Head of caudate nucleus (tissue), 42 donors: ENCODE measurements around the gene MAZ.

Experiments used
- DNase-seq, 42 donors: peaks; one replicate each; pipeline versions ENCODE4 v3.0.0 to v3.0.0-alpha.2; 2020 to 2021; ENCODE audit warnings: mixed read lengths in 7 of 42
- intact Hi-C: fragments of 100-400 bp; cut with DNase I; formaldehyde crosslinking; loops from one replicate; pipeline ENCODE4 v1.15.0; 2022

MAZ gene

GRCh38 chr16:29837841-29838240 lies 31.5 kb downstream of the MAZ start:
- intact Hi-C loops = no loop called here
- no peak for DNase-seq

GRCh38 chr16:29839822-29840221 lies 33.5 kb downstream of the MAZ start:
- DNase-seq = no peak
- intact Hi-C loops = no loop called here

- intact Hi-C loops = no loop called here
- DNase-seq = no peak
Observed at GRCh38 chr16:29840240-29840639, 33.9 kb downstream of the MAZ start.

GRCh38 chr16:29841631-29842030 lies 35.3 kb downstream of the MAZ start:
- intact Hi-C loops = no loop called here
- no peak for DNase-seq

GRCh38 chr16:29842732-29843346 lies 36.5 kb downstream of the MAZ start:
- intact Hi-C loops = no loop called here

GRCh38 chr16:29843931-29844330 lies 37.6 kb downstream of the MAZ start:
- intact Hi-C loops = no loop called here
- no peak for DNase-seq

More at GRCh38 chr16:29842732-29843346, 36.5 kb downstream of the MAZ start:
- DNase-seq = no peak

- intact Hi-C loops = no loop called here
- no peak for DNase-seq
Observed at GRCh38 chr16:29844575-29845331, 38.4 kb downstream of the MAZ start.

- no peak for DNase-seq
- intact Hi-C loops = no loop called here
Observed at GRCh38 chr16:29845656-29846055, 39.3 kb downstream of the MAZ start.

GRCh38 chr16:29848420-29849297 lies 42.3 kb downstream of the MAZ start:
- intact Hi-C loops = no loop called here
- DNase-seq = peak; percentile 28 to 93 (median 80)

- DNase-seq = peak in 21 of 42 donors; percentile 9 to 78 (median 36)
- intact Hi-C loops = no loop called here
Observed at GRCh38 chr16:29849505-29849904, 43.2 kb downstream of the MAZ start.

- no peak for DNase-seq
- intact Hi-C loops = no loop called here
Observed at GRCh38 chr16:29850998-29851397, 44.7 kb downstream of the MAZ start.

GRCh38 chr16:29852654-29853053 lies 46.3 kb downstream of the MAZ start:
- DNase-seq = peak in 1 of 42 donors; percentile 18
- intact Hi-C loops = no loop called here

GRCh38 chr16:29854520-29855100 lies 48.3 kb downstream of the MAZ start:
- intact Hi-C loops = no loop called here

GRCh38 chr16:29857133-29857760 lies 50.9 kb downstream of the MAZ start:
- intact Hi-C loops = no loop called here
- DNase-seq = no peak

More at GRCh38 chr16:29854520-29855100, 48.3 kb downstream of the MAZ start:
- DNase-seq = no peak

- intact Hi-C loops = no loop called here
- DNase-seq = peak in 2 of 42 donors; percentile 10 to 28
Observed at GRCh38 chr16:29858149-29858849, 52.0 kb downstream of the MAZ start.

GRCh38 chr16:29858974-29859373 lies 52.6 kb downstream of the MAZ start:
- DNase-seq = no peak
- intact Hi-C loops = no loop called here

GRCh38 chr16:29860218-29860617 lies 53.9 kb downstream of the MAZ start:
- intact Hi-C loops = loop anchor here (5.0 kb wide), 2 partner anchors 37 to 38 kb away; partner anchors contain the start of genes MVP and SEZ6L2
- DNase-seq = no peak
